ENCODE results near the gene TTC39A.

GRCh38 chr1:51297401-51298321, 32.7 kb downstream of the TTC39A start:
- TF ChIP-seq POLR2AphosphoS5 (IDR thresholded peaks at IDR 0.05), result no peak
- no peak for TF ChIP-seq CTCF (IDR thresholded peaks at IDR 0.05)
- no peak for TF ChIP-seq POLR2A (IDR thresholded peaks at IDR 0.05)
